H1 (cell line): ENCODE results near the gene MICOS13. TPM values are rescaled to one million over a fixed set of nuclear protein-coding genes. Genes with fewer than 3 reads are reported as not detected.

ENCODE experiments used
- FOSL1 ChIP-seq: IDR thresholded peaks from 2 replicates; pipeline ENCODE4 v1.6.1; 2011; ENCODE audit warnings: mild to moderate bottlenecking, low read depth, low read length, moderate library complexity; ENCODE audit not compliant: insufficient read depth
- KDM4A ChIP-seq: IDR thresholded peaks from one replicate; pipeline ENCODE4 v1.7.1; 2012; ENCODE audit warnings: low read depth, mild to moderate bottlenecking, moderate library complexity, low read length, inconsistent platforms; ENCODE audit not compliant: severe bottlenecking
- POLR2AphosphoS5 ChIP-seq: IDR thresholded peaks from 2 replicates; pipeline ENCODE4 v1.6.1; 2011; ENCODE audit warnings: low read depth, low read length
- RFX5 ChIP-seq: IDR thresholded peaks from 2 replicates; pipeline ENCODE4 v1.6.1; 2011; ENCODE audit warnings: low read depth, low read length, improper control_type of control experiment, borderline replicate concordance
- polyA plus RNA-seq, 7 experiments: library from polyadenylated mRNA; depleted of rRNA in 3 of 7; stranded (reverse) in 5 of 7; unstranded in 2 of 7; fragments of >200 nt in 5 of 7; fragments of 200-250 nt in 2 of 7; gene quantifications; 1 replicate in 5 of 7; 2 replicates in 1 of 7; 4 replicates in 1 of 7; pipeline versions ENCODE4 v1.2.1 to v1.2.3, GENCODE V29; 2011 to 2013; ENCODE audit warnings: missing spikeins in 2 of 7, mixed read lengths in 2 of 7
- total RNA-seq: library from RNA; stranded (reverse); fragmentation: NEBNext Ultra II Directional; extraction: Animal tissue kit (Norgen Biotek cat#: 25700); gene quantifications from 2 replicates; pipeline ENCODE4 v1.2.1, GENCODE V29; 2021

Gene MICOS13
- total and polyA plus RNA-seq, 2 of the 8 experiments (the other 6 are each of a cell fraction or from before 2014, with no cell fraction given): 17.3 to 36.1 TPM

GRCh38 chr19:5676105-5676771, 4.1 kb downstream of the MICOS13 start (continued):
- no peak for TF ChIP-seq RFX5
- no peak for TF ChIP-seq FOSL1
- no peak for TF ChIP-seq KDM4A
- no peak for TF ChIP-seq POLR2AphosphoS5
